Measurements from ENCODE around the gene AUTS2. TPM values are rescaled to one million over a fixed set of nuclear protein-coding genes. Genes with fewer than 3 reads are reported as not detected.
A peak's percentile ranks its signal among the peaks of the same experiment; 100 is the strongest.

The AUTS2 gene
- total and polyA plus RNA-seq, 4 donors: 4.9 to 24.4 (median 7.0) TPM

GRCh38 chr7:70569335-70569819 is 971.1 kb downstream of the AUTS2 start:
- Histone ChIP-seq H3K27ac (ENCODE audit: low read depth in 1 of 2, low read length in 2 of 2) (peak overlapping the region; percentile 65 to 84), H3K36me3 (ENCODE audit: control insufficient read depth in 4 of 4, insufficient read depth in 3 of 4, low read depth in 1 of 4, low read length in 3 of 4) (no peaks in the 10 kb centered on the region), H3K27me3 (ENCODE audit: control insufficient read depth in 4 of 4, insufficient read depth in 4 of 4, low read length in 3 of 4) (no peaks in the 10 kb centered on the region), H3K4me1 (ENCODE audit: control insufficient read depth in 4 of 4, insufficient read depth in 4 of 4, low read length in 3 of 4) (peaks cover 10 to 78% (median 72%) of the 10 kb centered on the region in 4 donors), H3K9me3 (ENCODE audit: control insufficient read depth in 4 of 4, low read length in 3 of 4) (no peaks in the 10 kb centered on the region), H3K9ac (ENCODE audit: low read depth in 1 of 2, low read length in 2 of 2) (no peak overlapping the region), H3K4me3 (ENCODE audit: low read depth in 1 of 3, low read length in 3 of 3) (no peak overlapping the region)
- WGBS: 74% methylated on average over 4 of the region's 4 CpGs
- no peak for TF ChIP-seq SP1 (IDR thresholded peaks at IDR 0.05)
- TF ChIP-seq FOXA2 (IDR thresholded peaks at IDR 0.05): no peak
- no peak for TF ChIP-seq RXRA (IDR thresholded peaks at IDR 0.05)
- TF ChIP-seq EGR1 (IDR thresholded peaks at IDR 0.05; ENCODE audit: low read depth in 2 of 2): no peak
- TF ChIP-seq GABPA (IDR thresholded peaks at IDR 0.05 in 1 of 2, conservative IDR thresholded peaks at IDR 0.05 in 1 of 2): no peak
- no peak for TF ChIP-seq YY1 (IDR thresholded peaks at IDR 0.05)
- TF ChIP-seq TAF1 (conservative IDR thresholded peaks at IDR 0.05): no peak
- TF ChIP-seq NR2F2 (IDR thresholded peaks at IDR 0.05): no peak
- TF ChIP-seq CTCF (IDR thresholded peaks at IDR 0.05; ENCODE audit: low read depth, low read length, missing input control): no peak
- TF ChIP-seq MAX (IDR thresholded peaks at IDR 0.05): no peak
- no peak for TF ChIP-seq FOXA1 (IDR thresholded peaks at IDR 0.05)
- TF ChIP-seq ZBTB33 (IDR thresholded peaks at IDR 0.05): no peak
- no peak for TF ChIP-seq REST (IDR thresholded peaks at IDR 0.05)
- DNase-seq (ENCODE audit: low spot score): no peak

GRCh38 chr7:70570029-70570428 is 971.8 kb downstream of the AUTS2 start:
- H3K4me1 ChIP-seq (ENCODE audit: control insufficient read depth in 4 of 4, insufficient read depth in 4 of 4, low read length in 3 of 4): peaks cover 15 to 85% (median 79%) of the 10 kb centered on the region in 4 donors
- no peaks in the 10 kb centered on the region for H3K27me3 ChIP-seq (ENCODE audit: control insufficient read depth in 4 of 4, insufficient read depth in 4 of 4, low read length in 3 of 4)
- TF ChIP-seq SP1 (IDR thresholded peaks at IDR 0.05) (no peak), CTCF (IDR thresholded peaks at IDR 0.05; ENCODE audit: low read depth, low read length, missing input control) (no peak), HNF4G (IDR thresholded peaks at IDR 0.05) (no peak), RAD21 (IDR thresholded peaks at IDR 0.05) (no peak), GABPA (IDR thresholded peaks at IDR 0.05 in 1 of 2, conservative IDR thresholded peaks at IDR 0.05 in 1 of 2) (no peak), MAX (IDR thresholded peaks at IDR 0.05) (no peak), YY1 (IDR thresholded peaks at IDR 0.05) (no peak), TAF1 (conservative IDR thresholded peaks at IDR 0.05) (no peak), JUND (IDR thresholded peaks at IDR 0.05) (no peak)
- no peaks in the 10 kb centered on the region for H3K36me3 ChIP-seq (ENCODE audit: control insufficient read depth in 4 of 4, insufficient read depth in 3 of 4, low read depth in 1 of 4, low read length in 3 of 4)
- H3K4me3 ChIP-seq (ENCODE audit: low read depth in 1 of 3, low read length in 3 of 3): no peak overlapping the region
- H3K9me3 ChIP-seq (ENCODE audit: control insufficient read depth in 4 of 4, low read length in 3 of 4): no peaks in the 10 kb centered on the region
- WGBS: 94% methylated on average over 4 of the region's 4 CpGs
- peak overlapping the region; percentile 65 to 84 for H3K27ac ChIP-seq (ENCODE audit: low read depth in 1 of 2, low read length in 2 of 2)
- no peak overlapping the region for H3K9ac ChIP-seq (ENCODE audit: low read depth in 1 of 2, low read length in 2 of 2)
- no peak for DNase-seq (ENCODE audit: low spot score)
